Measurements from ENCODE around the gene SLC25A3. TPM values are rescaled to one million over a fixed set of nuclear protein-coding genes. Genes with fewer than 3 reads are reported as not detected.
"Not testable (repeated sequence)": the region's sequence is repeated elsewhere in the genome, so short reads cannot be mapped to it uniquely, and the experiment has no call there.

Gene SLC25A3
- total and polyA plus RNA-seq, 7 donors: 525 to 872 (median 638) TPM

DNA sequence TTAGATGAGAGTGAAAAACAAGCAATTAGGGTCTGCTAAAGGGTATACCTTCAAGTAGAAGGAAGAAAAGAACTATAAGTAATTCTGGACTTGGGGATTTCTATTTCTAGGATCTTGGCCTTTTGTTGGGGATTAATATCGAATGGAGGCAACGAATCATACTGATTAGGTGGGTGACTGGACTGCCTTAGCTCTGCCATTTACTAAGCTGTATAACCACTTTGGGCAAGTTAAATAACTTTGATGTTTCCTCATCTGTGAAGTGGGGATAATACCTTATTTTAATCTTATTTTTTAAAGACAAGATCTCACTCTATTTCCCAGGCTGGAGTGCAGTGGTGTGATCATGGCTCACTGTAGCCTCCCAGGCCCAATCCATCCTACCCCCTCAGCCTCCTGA, 44.5 kb downstream of the SLC25A3 start:
- TF ChIP-seq POLR2A (IDR thresholded peaks at IDR 0.05): no peak
- no peak for TF ChIP-seq EP300 (IDR thresholded peaks at IDR 0.05)
- TF ChIP-seq POLR2AphosphoS5 (IDR thresholded peaks at IDR 0.05): no peak
- TF ChIP-seq, protein P1, sequence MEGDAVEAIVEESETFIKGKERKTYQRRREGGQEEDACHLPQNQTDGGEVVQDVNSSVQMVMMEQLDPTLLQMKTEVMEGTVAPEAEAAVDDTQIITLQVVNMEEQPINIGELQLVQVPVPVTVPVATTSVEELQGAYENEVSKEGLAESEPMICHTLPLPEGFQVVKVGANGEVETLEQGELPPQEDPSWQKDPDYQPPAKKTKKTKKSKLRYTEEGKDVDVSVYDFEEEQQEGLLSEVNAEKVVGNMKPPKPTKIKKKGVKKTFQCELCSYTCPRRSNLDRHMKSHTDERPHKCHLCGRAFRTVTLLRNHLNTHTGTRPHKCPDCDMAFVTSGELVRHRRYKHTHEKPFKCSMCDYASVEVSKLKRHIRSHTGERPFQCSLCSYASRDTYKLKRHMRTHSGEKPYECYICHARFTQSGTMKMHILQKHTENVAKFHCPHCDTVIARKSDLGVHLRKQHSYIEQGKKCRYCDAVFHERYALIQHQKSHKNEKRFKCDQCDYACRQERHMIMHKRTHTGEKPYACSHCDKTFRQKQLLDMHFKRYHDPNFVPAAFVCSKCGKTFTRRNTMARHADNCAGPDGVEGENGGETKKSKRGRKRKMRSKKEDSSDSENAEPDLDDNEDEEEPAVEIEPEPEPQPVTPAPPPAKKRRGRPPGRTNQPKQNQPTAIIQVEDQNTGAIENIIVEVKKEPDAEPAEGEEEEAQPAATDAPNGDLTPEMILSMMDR (IDR thresholded peaks at IDR 0.05): no peak
- 97 to 98% methylated on average over 2 of the region's 2 CpGs for WGBS, 2 donors
- Histone ChIP-seq H3K27ac (no peak overlapping the region), H3K4me1 (peaks cover 0 to 2% (median 0%) of the 10 kb centered on the region in 4 donors), H3K27me3 (no peaks in the 10 kb centered on the region), H3K4me3 (no peak overlapping the region), H3K9me3 (no peaks in the 10 kb centered on the region), H3K36me3 (no peaks in the 10 kb centered on the region)
- intact Hi-C loops (cut with DNase I): no loop called here
- DNase-seq: no peak

DNA sequence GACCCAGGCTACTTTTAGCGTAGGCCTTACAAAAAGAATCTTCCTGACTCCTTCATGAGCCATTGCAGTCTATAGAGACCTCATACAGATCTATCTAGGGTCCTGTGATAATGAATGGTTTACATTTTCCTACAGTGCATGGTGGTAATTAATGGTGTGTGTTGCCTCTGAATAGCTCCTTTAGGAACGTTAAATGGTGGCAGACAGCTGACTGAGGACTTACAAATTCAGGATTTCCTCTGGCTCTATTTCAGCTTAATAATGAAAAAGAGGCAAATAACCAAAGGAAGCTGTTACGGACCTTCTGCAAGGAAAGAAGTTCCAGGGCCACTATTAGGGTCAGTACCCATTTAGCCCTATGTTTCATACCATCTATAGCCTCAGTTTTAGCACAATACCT, 46.0 kb downstream of the SLC25A3 start:
- intact Hi-C loops (cut with DNase I): no loop called here
- TF ChIP-seq POLR2A (IDR thresholded peaks at IDR 0.05) (no peak), POLR2AphosphoS5 (IDR thresholded peaks at IDR 0.05) (no peak), EP300 (IDR thresholded peaks at IDR 0.05) (no peak)
- TF ChIP-seq, protein P1 (IDR thresholded peaks at IDR 0.05): no peak
- Histone ChIP-seq H3K27ac (no peak overlapping the region), H3K27me3 (no peaks in the 10 kb centered on the region), H3K4me3 (no peak overlapping the region), H3K4me1 (peaks cover 0 to 17% (median 7%) of the 10 kb centered on the region in 4 donors), H3K9me3 (no peaks in the 10 kb centered on the region), H3K36me3 (no peaks in the 10 kb centered on the region)
- 90 to 92% methylated on average over 3 of the region's 3 CpGs for WGBS, 2 donors
- no peak for DNase-seq

DNA sequence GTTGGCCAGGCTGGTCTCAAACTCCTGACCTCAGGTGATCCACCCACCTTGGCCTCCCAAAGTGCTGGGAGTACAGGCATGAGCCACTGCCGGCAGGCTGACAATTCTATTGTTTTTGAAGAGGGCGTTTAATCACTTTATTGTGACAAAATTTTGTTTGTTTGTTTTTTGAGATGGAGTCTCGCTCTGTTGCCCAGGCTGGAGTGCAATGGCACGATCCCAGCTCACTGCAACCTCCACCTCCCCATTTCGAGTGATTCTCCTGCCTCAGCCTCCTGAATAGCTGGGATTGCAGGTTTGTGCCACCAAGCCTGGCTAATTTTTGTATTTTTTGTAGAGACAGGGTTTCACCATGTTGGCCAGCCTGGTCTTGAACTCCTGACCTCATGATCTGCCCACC, 49.3 kb downstream of the SLC25A3 start:
- H3K4me3 ChIP-seq, DNase-seq, H3K27me3 ChIP-seq, H3K36me3 ChIP-seq, H3K9me3 ChIP-seq, H3K27ac ChIP-seq: not testable (repeated sequence)
- intact Hi-C loops (cut with DNase I): loop anchor here (5.0 kb wide), 1 partner anchor 126 kb away; the partner anchor contains the start of gene TMPO
- H3K4me1 ChIP-seq: peaks cover 0 to 33% (median 18%) of the 10 kb centered on the region in 4 donors
- 90 to 93% methylated on average over 5 of the region's 5 CpGs for WGBS, 2 donors

DNA sequence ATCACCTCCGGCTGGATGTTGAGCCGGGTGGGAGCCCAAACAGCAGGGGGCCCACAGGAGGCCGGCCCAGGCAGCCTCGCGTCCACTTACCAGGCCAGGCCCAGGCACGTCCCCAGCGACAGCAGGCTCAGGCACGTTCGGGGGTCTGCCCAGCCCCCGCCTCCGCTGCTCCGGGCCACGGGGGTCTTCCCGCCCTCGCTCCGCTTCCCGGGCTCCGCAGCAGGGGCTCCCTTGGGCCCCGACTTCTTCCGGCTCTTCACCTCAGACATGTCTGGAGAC, 50.9 kb downstream of the SLC25A3 start:
- Histone ChIP-seq H3K4me1 (peaks cover 0 to 33% (median 18%) of the 10 kb centered on the region in 4 donors), H3K36me3 (peaks cover 0 to 11% (median 2%) of the 10 kb centered on the region in 4 donors), H3K27me3 (no peaks in the 10 kb centered on the region), H3K4me3 (peak overlapping the region; percentile 85 to 97 (median 92)), H3K9me3 (no peaks in the 10 kb centered on the region), H3K27ac (peak overlapping the region; percentile 86 to 93 (median 88))
- no peak for TF ChIP-seq EP300 (IDR thresholded peaks at IDR 0.05)
- TF ChIP-seq POLR2AphosphoS5 (IDR thresholded peaks at IDR 0.05): no peak
- TF ChIP-seq, protein P1 (IDR thresholded peaks at IDR 0.05): no peak
- TF ChIP-seq POLR2A (IDR thresholded peaks at IDR 0.05): no peak
- 0 to 1% methylated on average over 20 of the region's 20 CpGs for WGBS, 2 donors
- intact Hi-C loops (cut with DNase I): loop anchor here (5.0 kb wide), 1 partner anchor 127 kb away; the partner anchor contains the start of gene TMPO
- no peak for DNase-seq

DNA sequence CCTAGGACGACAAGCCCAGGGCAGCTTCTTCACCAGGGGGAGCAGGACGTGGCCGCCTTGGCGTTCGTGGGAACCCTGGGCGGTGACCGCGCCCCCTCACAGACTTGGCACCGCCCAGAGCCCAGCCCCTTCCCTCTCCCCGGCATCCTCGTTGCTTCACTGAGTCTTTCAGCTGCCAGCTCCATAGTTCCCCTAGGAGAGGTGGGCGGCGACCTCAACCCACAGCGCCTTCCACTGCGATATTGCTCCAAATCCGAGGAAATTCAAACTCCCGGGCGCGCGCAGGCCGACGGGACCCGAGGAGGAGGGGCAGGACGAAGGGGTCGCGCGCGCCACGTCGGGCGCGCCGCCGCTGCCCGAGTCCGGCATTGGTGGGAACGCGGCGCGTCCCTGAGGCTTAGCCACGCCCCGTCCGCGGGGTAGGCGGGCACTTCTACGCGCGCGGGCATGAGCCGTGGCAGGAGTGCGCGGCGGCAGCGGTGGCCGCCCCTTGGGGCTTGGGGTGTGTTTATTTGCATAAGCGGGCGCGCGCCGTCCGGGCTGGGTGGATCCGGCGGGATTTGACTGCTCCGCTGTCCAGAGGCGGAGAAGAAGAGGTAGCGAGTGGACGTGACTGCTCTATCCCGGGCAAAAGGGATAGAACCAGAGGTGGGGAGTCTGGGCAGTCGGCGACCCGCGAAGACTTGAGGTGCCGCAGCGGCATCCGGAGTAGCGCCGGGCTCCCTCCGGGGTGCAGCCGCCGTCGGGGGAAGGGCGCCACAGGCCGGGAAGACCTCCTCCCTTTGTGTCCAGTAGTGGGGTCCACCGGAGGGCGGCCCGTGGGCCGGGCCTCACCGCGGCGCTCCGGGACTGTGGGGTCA, 51.5 kb downstream of the SLC25A3 start, which contains the start of the genes APAF1 and IKBIP:
Gene APAF1 (plus strand): TSS at position 579 of the 860 bp plus-strand sequence. CDS start 3,070 bp downstream, outside the sequence.
Gene IKBIP (minus strand): TSS at position 77 of the 860 bp plus-strand sequence. CDS start 87 bp downstream, outside the sequence.
- Histone ChIP-seq H3K4me1 (peaks cover 0 to 33% (median 18%) of the 10 kb centered on the region in 4 donors), H3K27me3 (no peaks in the 10 kb centered on the region), H3K9me3 (no peaks in the 10 kb centered on the region), H3K36me3 (peaks cover 0 to 16% (median 4%) of the 10 kb centered on the region in 4 donors), H3K27ac (peak within 1 kb of the TSS; percentile 86 to 93 (median 88)), H3K4me3 (peak within 1 kb of the TSS; percentile 85 to 97 (median 92))
- 0% methylated on average over 91 of the region's 91 CpGs for whole genome bisulfite sequencing, 2 donors
- DNase-seq: peak; percentile 97
- intact Hi-C loops (cut with DNase I): loop anchor here (1.0 to 5.0 kb wide), 3 partner anchors 52 to 143 kb away; partner anchors contain the start of genes SLC25A3 and TMPO
- TF ChIP-seq POLR2AphosphoS5 (IDR thresholded peaks at IDR 0.05) (peak; percentile 83 to 95 (median 91)), EP300 (IDR thresholded peaks at IDR 0.05) (no peak), POLR2A (IDR thresholded peaks at IDR 0.05) (peak; percentile 68 to 82)
- TF ChIP-seq, protein P1 (IDR thresholded peaks at IDR 0.05): no peak

All from sigmoid colon (tissue), 7 donors.